Activated CD8-positive, alpha-beta T cell treated with anti-CD3 and anti-CD28 coated beads for 36 hours (primary cell): Measurements from ENCODE around the gene ANKRD22. TPM values are rescaled to one million over a fixed set of nuclear protein-coding genes. Genes with fewer than 3 reads are reported as not detected.
A peak's percentile ranks its signal among the peaks of the same experiment; 100 is the strongest.

Experiments used
- ATAC-seq: fragments of 200-7000 bp; cut with Tn5 transposase; one replicate; pipeline ENCODE4 v1.10.0; 2021; ENCODE audit warnings: mild to moderate bottlenecking, moderate library complexity
- CTCF ChIA-PET: fragments of 350-600 bp; sonication (Branson Sonifier 250); formaldehyde crosslinking; loops from one replicate; lab custom pipeline; 2021; ENCODE audit warnings: antibody characterized with exemption; lab: Charles Lee
- POLR2A ChIA-PET: fragments of 350-600 bp; sonication (Branson Sonifier 250); formaldehyde crosslinking; loops from one replicate; lab custom pipeline; 2021; ENCODE audit warnings: antibody characterized with exemption; lab: Charles Lee
- DNase-seq: peaks from one replicate; pipeline ENCODE4 v3.0.0-alpha.2; 2020
- H3K27ac Mint-ChIP-seq: one replicate; pipeline ENCODE4 v1.8.0; 2021; ENCODE audit warnings: mild to moderate bottlenecking, mixed read lengths
- H3K27me3 Mint-ChIP-seq: one replicate; pipeline ENCODE4 v1.8.0; 2021; ENCODE audit warnings: mixed read lengths
- H3K36me3 Mint-ChIP-seq: one replicate; pipeline ENCODE4 v1.8.0; 2021; ENCODE audit warnings: low read depth, mixed read lengths
- H3K4me1 Mint-ChIP-seq: one replicate; pipeline ENCODE4 v1.8.0; 2021; ENCODE audit warnings: low read depth, mixed read lengths
- H3K4me3 Mint-ChIP-seq: one replicate; pipeline ENCODE4 v1.8.0; 2021; ENCODE audit warnings: mild to moderate bottlenecking, moderate library complexity, mixed read lengths
- H3K9me3 Mint-ChIP-seq: one replicate; pipeline ENCODE4 v1.8.0; 2021; ENCODE audit warnings: mixed read lengths
- intact Hi-C: fragments of 100-400 bp; cut with micrococcal nuclease; formaldehyde crosslinking; loops from one replicate; pipeline ENCODE4 v1.10.0; 2022
- total RNA-seq, 2 experiments: library from RNA; stranded (reverse); gene quantifications; one replicate each; pipeline ENCODE4 v1.2.3, GENCODE V29; 2021
- TF ChIP-seq, protein P1 (sequence below): fragments of 200-600 bp; IDR thresholded peaks from one replicate; pipeline ENCODE4 v1.8.0; 2022; ENCODE audit warnings: antibody characterized with exemption, mild to moderate bottlenecking

Gene ANKRD22
- total RNA-seq, 2 experiments from 2014 or later = not detected

DNA sequence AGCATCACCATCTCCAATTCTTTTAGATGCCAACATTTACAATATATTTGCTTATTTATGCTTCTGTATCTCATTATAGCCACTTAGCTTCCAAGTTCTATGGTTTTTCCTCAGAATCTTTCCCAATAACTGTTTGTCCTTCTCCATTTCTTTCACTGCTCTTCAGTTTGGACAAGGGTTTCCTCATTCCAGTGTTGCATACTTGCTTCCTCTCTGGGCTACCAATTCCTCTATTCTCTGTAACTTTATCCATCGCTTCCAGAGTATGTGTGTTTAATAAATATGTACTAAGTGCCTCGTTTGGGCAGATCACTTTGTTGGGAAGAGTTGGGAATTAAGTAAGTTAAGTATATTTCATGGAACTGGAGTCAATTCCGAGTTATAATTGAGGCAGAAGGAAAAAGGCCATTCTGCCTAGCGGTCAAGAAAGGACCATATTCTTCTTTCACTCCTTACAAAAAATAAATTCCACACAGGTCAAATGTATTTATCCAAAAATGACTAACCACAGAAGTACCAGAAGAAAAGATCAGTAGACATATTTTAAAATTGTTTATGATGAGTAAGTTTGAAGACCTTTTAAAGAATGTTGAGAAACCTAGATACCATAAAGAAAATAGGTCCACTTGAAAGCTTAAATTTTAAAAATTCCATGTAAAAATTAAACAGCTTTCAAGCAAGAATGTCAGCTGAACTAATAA lies 39.2 kb upstream of the ANKRD22 start:
- intact Hi-C loops = no loop called here
- peaks cover 26% of the 10 kb centered on the region for H3K36me3 Mint-ChIP-seq
- H3K27ac Mint-ChIP-seq = no peak overlapping the region
- no peaks in the 10 kb centered on the region for H3K9me3 Mint-ChIP-seq
- CTCF ChIA-PET = interaction anchor here (0.7 to 1.0 kb wide), 2 partner anchors 10 to 44 kb away, joined by 3 to 4 read pairs; no protein-coding TSS in a partner anchor
- DNase-seq (no peak), ATAC-seq (no peak)
- H3K27me3 Mint-ChIP-seq = no peaks in the 10 kb centered on the region
- H3K4me1 Mint-ChIP-seq = peaks cover 64% of the 10 kb centered on the region
- POLR2A ChIA-PET = interaction anchor here (1.2 kb wide), 1 partner anchor 11 kb away, joined by 5 read pairs; the partner anchor contains the start of gene STAMBPL1
- TF ChIP-seq, protein P1, sequence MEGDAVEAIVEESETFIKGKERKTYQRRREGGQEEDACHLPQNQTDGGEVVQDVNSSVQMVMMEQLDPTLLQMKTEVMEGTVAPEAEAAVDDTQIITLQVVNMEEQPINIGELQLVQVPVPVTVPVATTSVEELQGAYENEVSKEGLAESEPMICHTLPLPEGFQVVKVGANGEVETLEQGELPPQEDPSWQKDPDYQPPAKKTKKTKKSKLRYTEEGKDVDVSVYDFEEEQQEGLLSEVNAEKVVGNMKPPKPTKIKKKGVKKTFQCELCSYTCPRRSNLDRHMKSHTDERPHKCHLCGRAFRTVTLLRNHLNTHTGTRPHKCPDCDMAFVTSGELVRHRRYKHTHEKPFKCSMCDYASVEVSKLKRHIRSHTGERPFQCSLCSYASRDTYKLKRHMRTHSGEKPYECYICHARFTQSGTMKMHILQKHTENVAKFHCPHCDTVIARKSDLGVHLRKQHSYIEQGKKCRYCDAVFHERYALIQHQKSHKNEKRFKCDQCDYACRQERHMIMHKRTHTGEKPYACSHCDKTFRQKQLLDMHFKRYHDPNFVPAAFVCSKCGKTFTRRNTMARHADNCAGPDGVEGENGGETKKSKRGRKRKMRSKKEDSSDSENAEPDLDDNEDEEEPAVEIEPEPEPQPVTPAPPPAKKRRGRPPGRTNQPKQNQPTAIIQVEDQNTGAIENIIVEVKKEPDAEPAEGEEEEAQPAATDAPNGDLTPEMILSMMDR = no peak
- H3K4me3 Mint-ChIP-seq = no peak overlapping the region

- CTCF ChIA-PET = interaction anchor here (1.2 kb wide), 1 partner anchor 12 kb away, joined by 3 read pairs; no protein-coding TSS in a partner anchor
- POLR2A ChIA-PET = interaction anchor here (1.2 to 1.7 kb wide), 2 partner anchors 8 to 10 kb away, joined by 3 to 5 read pairs; partner anchors contain the start of gene STAMBPL1
- peaks cover 65% of the 10 kb centered on the region for H3K4me1 Mint-ChIP-seq
- no peaks in the 10 kb centered on the region for H3K27me3 Mint-ChIP-seq
- no peak for ATAC-seq
- TF ChIP-seq, protein P1 = no peak
- DNase-seq = no peak
- H3K4me3 Mint-ChIP-seq = no peak overlapping the region
- H3K27ac Mint-ChIP-seq = no peak overlapping the region
- H3K36me3 Mint-ChIP-seq = peaks cover 29% of the 10 kb centered on the region
- intact Hi-C loops = no loop called here
- no peaks in the 10 kb centered on the region for H3K9me3 Mint-ChIP-seq
Observed at GRCh38 chr10:88889559-88890337, 38.1 kb upstream of the ANKRD22 start.

GRCh38 chr10:88888810-88889445 lies 37.3 kb upstream of the ANKRD22 start:
- H3K27me3 Mint-ChIP-seq = no peaks in the 10 kb centered on the region
- ChIA-PET CTCF (interaction anchor here (1.2 to 4.4 kb wide), 5 partner anchors 10 to 53 kb away, joined by 3 to 16 read pairs (median 6); no protein-coding TSS in a partner anchor), POLR2A (interaction anchor here (1.6 to 1.7 kb wide), 2 partner anchors 8 to 12 kb away, joined by 3 to 6 read pairs; no protein-coding TSS in a partner anchor)
- no peak overlapping the region for H3K27ac Mint-ChIP-seq
- intact Hi-C loops = no loop called here
- DNase-seq (no peak), ATAC-seq (no peak)
- no peak overlapping the region for H3K4me3 Mint-ChIP-seq
- TF ChIP-seq, protein P1 = no peak
- H3K4me1 Mint-ChIP-seq = peaks cover 71% of the 10 kb centered on the region
- no peaks in the 10 kb centered on the region for H3K9me3 Mint-ChIP-seq
- peaks cover 29% of the 10 kb centered on the region for H3K36me3 Mint-ChIP-seq

- Mint-ChIP-seq H3K27ac (peak overlapping the region; percentile 5), H3K4me3 (no peak overlapping the region), H3K9me3 (no peaks in the 10 kb centered on the region), H3K27me3 (no peaks in the 10 kb centered on the region), H3K36me3 (peaks cover 42% of the 10 kb centered on the region), H3K4me1 (peaks cover 81% of the 10 kb centered on the region)
- ChIA-PET POLR2A (interaction anchor here (1.1 to 2.5 kb wide), 3 partner anchors 9 to 15 kb away, joined by 5 to 10 read pairs (median 6); no protein-coding TSS in a partner anchor), CTCF (interaction anchor here (2.0 to 4.4 kb wide), 5 partner anchors 9 to 51 kb away, joined by 7 to 18 read pairs (median 13); no protein-coding TSS in a partner anchor)
- DNase-seq (peak; percentile 44), ATAC-seq (peak; percentile 90)
- TF ChIP-seq, protein P1 = no peak
- intact Hi-C loops = no loop called here
Observed at GRCh38 chr10:88886557-88886956, 34.9 kb upstream of the ANKRD22 start.
